DOHH2 (cell line): ENCODE measurements around the gene NDUFS3.
"Not testable (repeated sequence)": the region's sequence is repeated elsewhere in the genome, so short reads cannot be mapped to it uniquely, and the experiment has no call there.

Source experiments
- EZH2phosphoT487 ChIP-seq: fragments of 200-600 bp; sonication (generic); IDR thresholded peaks from 2 replicates; pipeline ENCODE4 v1.6.1; 2017; ENCODE audit warnings: borderline replicate concordance, mild to moderate bottlenecking, antibody characterized with exemption, low read length, moderate library complexity, mixed read lengths
- TF ChIP-seq, protein P1 (sequence below): fragments of 200-600 bp; sonication (generic); IDR thresholded peaks from one replicate; pipeline ENCODE4 v1.5.1; 2014; ENCODE audit warnings: antibody characterized with exemption, mild to moderate bottlenecking, low read depth, low read length; ENCODE audit not compliant: poor library complexity, severe bottlenecking

DNA sequence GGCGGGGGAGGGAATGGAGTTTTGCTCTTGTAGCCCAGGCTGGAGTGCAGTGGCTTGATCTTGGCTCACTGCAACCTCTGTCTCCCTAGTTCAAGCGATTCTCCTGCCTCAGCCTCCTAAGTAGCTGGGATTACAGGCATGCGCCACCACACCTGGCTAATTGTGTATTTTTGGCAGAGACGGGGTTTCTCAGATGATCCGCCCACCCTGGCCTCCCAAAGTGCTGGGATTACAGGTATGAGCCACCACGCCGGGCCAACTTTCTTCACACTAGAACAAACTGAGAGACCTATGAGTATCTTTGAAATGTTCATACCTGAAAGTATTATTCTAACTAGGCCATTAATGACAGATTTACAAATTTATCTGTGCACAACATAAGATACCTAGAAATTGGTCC is 32.6 kb upstream of the NDUFS3 start:
- TF ChIP-seq, protein P1, sequence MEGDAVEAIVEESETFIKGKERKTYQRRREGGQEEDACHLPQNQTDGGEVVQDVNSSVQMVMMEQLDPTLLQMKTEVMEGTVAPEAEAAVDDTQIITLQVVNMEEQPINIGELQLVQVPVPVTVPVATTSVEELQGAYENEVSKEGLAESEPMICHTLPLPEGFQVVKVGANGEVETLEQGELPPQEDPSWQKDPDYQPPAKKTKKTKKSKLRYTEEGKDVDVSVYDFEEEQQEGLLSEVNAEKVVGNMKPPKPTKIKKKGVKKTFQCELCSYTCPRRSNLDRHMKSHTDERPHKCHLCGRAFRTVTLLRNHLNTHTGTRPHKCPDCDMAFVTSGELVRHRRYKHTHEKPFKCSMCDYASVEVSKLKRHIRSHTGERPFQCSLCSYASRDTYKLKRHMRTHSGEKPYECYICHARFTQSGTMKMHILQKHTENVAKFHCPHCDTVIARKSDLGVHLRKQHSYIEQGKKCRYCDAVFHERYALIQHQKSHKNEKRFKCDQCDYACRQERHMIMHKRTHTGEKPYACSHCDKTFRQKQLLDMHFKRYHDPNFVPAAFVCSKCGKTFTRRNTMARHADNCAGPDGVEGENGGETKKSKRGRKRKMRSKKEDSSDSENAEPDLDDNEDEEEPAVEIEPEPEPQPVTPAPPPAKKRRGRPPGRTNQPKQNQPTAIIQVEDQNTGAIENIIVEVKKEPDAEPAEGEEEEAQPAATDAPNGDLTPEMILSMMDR = not testable (repeated sequence)
- not testable (repeated sequence) for TF ChIP-seq EZH2phosphoT487
